Stimulated activated CD4-positive, alpha-beta T cell treated with anti-CD3 and anti-CD28 coated beads, Interleukin-12 subunit alpha, Interleukin-12 subunit beta, amount 100 ng/mL, for 4 hours (primary cell): ENCODE data around the gene SP140L.
"Not testable (repeated sequence)": the region's sequence is repeated elsewhere in the genome, so short reads cannot be mapped to it uniquely, and the experiment has no call there.

Experiments
- DNase-seq: peaks from one replicate; pipeline ENCODE4 v3.0.0-alpha.2; 2020

The SP140L gene

DNA sequence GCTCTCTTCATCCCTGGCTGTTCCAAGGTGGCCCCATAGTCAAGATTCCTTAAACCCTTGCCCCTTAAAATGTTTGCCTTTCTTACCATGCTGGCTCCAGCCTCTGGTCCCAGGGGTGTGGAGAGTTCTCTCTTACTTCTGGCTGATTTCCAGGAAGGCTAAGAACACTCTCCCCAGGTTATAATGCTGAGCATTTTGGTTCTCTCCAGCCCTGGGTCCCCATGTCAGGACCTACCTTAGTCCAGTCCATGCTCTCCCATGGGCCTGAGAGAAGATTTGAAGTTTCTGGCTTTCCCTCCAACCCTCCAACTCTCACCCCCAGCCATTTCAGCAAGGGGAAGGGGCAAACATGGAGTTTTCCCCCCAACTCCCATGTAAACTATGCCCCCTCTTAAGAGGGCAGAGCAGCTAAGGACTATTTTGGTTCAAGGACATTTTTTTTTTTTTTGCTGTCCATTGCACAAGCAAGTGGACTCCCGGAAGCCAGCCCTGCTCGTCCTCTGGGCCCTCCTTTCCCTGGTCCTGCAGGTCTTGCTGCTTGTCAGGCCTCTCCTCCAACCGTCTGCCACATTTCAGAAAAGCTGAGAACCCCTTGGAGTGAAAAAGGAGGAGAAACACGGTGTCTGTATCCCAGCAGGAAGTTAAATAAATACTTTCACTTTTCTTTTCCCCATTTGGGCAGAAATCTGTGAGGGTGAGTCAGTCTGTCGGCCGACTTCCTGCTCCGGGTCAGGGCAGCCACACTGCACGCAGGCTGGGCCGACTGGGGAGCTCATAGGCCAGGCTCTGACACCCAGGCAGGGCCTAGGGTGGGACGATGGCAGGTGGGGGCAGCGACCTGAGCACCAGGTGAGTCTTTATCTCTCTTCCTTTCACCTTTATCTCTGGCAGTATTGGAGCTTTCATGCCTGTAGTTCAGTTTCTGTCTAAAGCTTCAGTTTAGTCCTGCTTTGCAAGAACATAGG lies at the start of gene SP140L:
Gene SP140L, plus strand, starts transcription at position 741 of the 965 bp plus-strand sequence. Its CDS starts 77 bp downstream, at position 818.
- DNase-seq, result peak; percentile 68

DNA sequence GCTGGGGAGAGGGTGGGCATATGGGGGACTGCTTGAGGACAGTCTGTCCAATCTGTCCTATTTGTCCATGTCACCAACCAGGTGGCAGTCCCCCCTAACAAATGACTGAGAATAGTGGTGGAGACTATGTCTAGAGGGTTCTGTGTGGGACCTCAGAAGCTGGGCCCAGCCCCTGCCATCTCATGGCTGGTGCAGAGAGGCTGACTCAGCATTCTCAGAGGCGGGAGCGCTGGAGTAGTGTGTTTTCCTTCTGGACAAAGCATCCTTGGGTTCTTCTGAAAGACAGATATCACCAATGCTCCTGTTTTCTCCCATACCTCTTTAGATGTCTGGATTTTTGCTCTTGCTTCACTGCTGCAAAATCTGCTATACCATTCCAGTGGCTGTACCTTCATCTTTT lies 44.1 kb upstream of the SP140L start:
- no peak for DNase-seq

DNA sequence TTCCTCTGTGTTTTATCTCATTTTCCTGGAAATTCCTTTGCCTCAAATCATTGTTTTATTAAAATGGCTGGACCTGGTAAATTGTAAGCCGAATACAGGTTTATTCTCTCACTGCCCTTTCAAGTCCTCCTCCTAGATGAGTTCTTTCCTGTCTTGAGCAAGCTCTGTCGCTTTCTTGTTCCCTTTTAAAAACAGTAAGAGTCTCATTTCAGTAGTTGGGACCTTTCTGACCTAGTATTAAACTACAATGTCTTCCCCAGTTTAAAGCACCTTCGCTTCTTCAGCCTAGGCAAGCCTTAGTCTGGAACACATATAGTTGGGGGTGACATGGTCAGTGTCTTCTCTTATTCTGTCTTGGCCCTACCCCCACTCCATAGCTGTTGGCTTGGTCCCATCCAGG lies 40.9 kb upstream of the SP140L start:
- DNase-seq, result no peak

DNA sequence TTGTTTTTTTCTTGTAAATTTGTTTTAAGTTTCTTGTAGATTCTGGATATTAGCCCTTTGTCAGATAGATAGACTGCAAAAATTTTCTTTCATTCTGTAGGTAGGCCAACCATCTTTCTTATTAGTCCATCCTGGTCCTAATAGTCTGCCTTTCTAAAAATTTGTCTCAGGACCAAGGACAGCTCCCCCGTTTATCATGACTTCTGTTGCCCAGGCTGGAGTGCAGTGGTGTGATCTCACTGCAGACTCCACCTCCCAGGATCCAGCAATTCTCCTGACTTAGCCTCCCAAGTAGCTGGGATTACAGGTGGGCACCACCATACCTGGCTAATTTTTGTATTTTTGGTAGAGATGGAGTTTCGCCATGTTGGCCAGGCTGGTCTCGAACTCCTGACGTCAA lies 37.7 kb upstream of the SP140L start:
- DNase-seq, result not testable (repeated sequence)

DNA sequence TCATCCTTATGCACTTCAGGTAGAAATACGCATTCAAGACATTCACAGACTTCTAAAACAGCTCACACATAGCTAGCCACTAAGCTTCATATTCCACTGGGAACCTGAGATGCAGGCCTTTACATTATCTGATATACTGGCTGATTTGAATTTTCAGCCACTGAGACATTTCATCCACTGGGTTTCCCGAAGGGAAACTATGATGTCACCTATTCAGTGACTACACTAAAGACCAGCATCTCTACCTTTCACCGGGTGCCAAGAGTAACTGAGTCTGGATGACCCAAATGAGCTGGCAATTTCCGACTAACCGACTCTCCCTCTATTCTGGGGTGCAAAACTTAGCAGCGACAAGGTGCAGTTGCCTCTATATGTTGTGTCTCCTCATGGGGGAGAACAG lies 31.8 kb upstream of the SP140L start:
- DNase-seq, result no peak

DNA sequence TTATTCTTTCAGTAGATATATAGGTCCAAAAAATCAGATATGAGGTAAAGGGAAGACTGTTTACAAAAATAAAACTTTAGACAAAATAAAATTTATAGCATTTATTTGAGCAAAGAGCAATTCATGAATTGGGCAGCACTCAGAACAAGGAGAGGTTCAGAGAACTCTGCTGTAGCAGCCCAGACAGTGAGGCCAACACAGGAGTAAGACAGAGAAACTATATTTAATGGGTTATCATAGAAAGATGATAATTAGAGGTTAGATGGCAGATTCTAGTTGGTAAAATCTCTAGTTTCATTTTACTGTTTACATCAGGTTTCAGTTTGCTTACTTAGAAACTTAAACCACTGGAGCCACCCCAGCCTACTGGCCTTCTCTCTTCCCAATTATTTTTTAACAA lies 30.1 kb upstream of the SP140L start:
- no peak for DNase-seq

DNA sequence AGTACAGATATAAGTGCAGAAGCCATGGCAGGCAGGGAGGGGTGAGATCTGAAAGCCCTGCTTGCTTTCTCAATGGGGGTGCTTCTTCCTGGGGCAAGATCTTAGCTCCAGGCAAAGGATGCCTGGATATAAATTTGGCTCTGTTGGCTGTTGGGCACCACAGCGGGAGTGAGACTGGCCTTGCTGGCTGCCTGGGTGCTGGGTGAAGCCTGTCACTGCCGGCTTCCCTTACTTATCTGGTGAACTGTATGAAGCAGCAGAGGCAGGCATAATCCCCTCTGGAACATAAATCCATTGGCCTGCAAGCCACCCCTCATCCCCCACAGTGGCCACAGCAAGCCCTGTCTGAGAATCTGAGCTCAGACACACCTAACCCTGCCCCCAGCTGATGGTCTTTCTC lies 27.4 kb upstream of the SP140L start:
- no peak for DNase-seq

DNA sequence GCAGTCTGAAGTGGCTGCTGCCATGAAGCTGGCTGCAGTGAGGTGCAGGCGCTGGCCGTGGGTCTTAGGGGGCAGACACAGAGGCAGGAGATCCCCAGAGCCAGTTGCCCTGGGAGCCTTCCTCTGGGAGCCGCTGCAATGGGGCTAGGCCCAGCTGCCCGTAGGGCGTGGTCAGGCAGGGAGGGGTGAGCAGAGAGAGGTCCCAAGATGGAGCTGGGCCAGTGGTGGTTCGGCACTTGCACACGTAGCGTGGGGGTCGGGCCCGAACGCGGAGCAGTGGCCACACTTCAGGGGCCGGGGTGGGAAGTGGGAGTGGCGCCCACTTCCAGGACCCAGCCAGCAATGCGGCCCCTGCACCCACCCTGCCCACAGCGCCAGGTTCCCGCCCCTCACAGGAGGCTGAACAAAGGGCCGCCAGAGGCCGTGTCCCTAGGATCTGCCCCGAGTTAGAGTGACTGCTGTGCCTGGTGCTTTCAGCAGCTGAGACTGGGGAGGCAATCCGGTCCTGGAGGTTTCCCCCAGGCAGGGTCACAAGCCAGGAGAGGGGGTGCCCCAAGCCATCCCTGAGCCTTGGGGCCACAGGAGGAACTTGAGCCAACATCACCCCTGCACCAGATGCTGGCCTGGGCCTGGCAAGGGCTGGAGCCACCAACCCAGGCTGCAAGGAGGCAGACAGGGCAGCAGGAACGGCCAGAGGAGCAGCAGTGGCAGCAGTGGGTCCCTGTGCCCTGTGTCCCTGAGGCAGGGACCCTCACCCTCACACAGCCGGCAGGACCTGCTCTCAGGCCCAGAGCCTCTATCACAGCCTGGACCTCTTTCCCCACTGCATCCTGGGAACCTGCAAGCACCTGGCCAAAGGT lies 21.3 kb upstream of the SP140L start:
- DNase-seq, result no peak

DNA sequence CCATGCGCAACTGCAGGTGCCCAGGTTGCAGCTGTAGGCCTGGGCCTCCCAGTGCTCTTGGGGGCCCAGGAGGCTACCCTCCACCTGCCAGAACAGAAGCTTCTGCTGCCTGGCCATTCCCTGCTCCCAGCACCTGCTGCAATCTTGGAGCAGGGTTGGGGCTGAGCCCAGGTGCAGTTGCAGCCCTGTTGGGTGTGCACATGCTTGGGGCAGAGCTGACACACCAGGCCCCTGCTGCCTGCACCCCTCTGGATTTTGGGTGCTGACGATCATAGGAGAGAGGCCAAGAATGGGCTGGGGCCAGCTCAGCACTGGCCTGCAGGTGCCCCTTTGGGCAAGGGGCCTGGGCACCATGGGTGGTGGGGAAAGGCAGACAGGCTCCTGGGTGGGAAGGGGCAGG lies 20.5 kb upstream of the SP140L start:
- DNase-seq, result no peak

DNA sequence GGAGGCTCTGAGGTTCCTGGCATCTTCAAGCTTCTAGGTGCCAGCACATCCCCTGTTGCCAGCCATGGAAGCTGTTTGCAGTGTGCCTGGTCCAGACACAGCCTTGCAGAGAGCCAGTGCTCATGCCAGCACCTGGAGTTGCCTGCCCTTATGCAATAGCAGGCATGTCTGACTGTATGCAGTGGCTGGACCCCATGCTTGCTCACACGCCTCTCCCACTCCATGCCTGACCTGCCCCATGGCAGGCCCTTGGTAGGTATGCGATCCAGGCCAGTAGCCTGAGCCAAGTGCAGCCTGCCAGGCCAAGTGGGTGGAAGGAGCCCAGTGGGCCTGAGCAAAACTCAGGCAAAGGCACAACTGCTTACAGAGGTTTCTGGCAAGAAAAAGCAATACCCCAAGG lies 19.5 kb upstream of the SP140L start:
- no peak for DNase-seq

DNA sequence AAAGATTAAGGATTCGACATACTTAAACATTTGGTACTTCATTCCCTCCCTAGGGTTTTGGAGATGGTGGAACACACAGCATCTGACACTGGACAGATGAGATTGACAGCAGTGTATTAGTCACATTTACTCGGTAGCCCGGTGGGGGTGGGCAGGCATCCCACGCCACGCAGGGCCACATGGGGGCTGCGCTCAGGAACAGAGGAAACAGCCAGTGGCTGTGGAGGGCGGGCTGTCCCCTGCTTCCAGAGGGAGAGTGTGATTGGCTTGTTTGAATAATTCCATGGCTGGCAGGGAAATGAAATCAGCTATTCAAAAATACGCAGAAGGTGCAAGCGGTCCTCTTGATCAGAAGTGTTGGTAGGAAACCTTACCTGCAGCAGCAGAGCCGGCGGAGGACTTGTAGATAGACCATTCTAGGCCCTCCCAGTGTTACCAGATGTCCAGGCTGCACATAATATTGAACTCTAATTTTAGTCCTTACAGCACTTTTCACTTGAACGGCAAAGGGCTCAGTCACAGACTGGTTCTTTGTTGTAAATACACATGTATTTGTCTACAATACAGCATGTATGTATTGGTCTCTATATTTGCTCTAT lies 18.5 kb upstream of the SP140L start:
- no peak for DNase-seq

DNA sequence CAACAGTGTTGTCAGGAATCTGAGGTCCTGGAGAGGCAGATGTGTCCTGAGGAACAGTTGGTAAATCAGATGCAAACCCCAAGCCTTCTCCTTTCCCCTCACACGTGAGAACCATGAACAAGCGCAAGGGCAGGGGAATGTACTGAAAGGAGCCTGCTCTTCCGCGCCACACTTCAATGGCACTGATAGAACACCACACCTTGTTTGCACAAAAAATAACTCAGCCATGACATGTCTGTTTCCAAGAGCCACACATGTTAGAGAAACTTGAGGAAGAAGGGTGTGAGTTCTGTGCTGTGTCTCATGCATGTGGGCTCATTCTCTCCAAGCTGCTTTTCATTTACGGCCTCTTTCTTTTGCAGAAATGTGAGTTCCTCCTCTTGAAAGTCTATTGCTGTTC lies 16.2 kb upstream of the SP140L start:
- DNase-seq, result not testable (repeated sequence)

DNA sequence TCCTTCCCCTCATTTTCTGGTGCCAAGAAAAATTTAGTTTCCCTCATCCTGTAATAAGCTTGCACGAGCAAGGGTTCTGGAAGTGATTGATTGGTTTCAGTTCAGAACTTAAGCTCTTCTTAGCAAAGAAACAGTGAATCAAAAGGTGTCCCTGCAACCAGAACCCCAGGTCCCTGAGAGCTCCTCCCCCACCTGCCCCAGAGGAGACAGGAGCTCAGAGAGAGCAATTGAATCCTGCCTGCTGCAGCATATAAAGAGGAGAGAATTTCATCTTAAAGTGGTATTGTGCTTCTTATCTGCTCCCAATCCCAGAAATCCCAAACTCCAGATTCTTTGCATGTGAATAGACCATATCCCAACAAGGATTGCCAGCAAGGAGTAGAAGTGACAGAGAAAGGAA lies 15.4 kb upstream of the SP140L start:
- DNase-seq, result not testable (repeated sequence)

DNA sequence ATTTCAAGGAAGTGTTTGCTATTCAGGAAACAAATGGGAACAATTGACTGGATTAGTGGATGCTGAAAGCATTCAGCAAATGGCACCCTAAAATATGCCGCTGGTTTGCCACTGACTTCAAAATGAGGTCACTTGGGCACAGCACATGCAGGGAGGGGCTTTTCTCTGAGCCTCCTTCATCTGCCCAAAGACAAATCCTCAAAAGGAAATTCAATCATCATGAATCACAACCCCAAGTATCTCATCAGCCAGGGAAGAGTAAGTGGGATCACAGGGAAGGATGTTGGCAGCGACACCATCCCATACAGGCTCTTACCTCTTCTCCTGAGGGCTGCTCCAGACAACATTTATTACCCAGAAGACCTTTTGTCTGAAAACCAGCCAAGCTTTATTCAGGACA lies 14.4 kb upstream of the SP140L start:
- no peak for DNase-seq

DNA sequence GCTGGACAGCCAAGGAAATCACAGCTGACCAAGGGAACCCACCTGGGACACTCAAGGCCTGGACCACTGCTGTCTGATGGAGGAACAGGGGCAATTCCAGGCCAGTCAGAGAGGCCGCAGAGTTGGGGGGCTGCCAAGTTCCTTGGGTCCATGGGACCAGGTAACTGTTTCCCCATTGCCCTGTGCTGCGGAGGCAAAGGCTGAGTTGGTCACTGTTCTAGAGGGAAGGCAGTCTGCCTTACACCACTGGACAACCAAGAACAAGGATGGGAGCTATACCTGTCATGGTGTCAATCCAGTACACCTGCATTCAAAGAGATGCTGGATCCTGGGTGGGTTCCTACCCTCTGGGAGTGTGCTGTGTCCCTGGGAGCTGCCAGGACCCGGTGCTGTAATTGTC lies 9.6 kb upstream of the SP140L start:
- no peak for DNase-seq

DNA sequence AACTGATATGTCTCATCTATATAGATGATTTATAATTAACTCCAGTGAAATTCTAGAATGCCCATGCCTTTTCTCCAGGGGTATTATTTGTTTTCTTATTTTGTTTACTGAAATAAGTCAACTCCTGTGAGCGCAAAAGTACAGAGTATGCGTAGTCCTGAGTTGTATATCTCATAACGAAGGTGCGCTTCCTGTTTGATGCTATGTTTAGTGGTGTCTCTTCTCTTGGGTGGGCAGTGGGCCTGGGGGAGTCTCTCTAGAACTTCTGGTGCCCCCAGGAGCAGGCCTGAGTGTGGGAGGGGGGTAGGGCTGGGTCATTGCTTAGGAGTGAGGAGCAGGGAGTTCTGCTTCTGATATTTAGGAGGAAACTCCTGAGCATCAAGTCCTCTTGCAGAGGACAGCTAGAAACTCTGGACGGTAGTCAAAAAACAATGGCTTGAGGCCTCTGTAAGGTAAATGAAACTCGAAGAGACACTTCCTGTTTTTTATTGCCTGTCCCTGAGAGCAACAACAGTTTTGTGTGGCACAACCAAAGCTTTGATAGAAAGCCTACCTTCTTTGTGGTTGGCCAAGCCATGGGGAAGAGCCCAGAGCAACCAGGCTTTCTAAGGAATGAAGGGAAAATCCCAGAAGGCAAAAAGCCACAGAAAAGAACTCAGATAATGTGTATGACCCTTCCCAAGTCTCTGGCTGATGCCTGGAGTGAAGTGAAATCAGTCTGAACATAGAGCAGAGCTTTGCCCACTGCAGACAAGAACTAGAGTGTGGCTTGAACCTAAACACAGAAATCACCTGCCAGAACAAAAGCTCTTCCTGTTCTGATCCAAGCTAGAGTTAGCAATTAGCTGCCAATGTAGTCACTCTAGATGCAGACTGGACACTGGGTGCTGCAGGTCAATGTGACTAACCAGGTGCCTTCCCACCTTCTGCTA lies 8.5 kb upstream of the SP140L start:
- no peak for DNase-seq

DNA sequence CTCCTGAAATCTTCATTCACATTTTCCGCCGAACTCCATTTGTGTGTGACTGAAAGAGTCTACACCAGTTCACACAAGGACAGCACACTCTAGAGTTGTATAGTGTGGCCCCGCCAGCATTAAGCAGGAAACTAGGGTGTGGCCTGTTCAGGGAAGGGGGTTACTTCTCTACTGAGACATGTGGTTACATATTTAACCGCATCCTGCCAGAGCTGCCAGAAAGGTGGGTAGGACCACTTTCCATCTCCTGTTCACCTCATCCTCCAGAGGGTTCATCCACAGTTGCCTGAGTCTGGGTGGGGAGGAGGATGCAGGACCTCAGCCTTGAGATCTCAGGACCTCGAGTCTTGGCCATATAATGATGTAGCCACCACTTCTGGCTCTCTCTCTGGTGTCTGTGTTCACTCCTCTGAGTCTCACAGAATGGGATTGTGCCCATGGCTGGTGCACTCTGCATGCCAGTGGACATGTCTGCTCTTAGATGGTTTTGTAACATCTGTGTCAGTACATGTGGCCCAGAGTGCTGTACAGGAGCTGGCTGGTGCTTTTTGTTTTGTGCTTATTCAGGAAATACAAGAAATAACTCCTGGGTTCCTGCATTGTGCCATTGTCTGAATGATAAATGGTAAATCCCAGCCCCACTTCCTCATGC lies 7.7 kb upstream of the SP140L start:
- no peak for DNase-seq

DNA sequence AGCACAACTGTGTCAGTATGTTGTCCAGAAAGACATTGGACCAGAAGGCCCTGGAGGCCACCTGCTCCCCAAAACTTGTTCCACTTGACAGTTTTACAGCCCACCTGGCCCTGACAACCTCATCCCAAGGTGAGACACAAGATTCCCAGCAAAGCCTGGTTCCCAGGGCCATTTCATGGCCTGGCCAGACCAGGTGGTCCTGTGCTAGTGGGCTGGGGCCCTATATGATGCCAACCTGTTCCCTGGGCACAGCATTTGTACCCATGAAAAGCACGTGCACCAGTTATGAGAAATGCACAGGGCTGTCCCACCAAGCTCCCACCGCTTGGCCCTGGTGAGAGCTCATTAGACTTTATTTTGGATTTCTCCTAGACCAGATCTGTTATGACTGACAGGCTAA lies 6.0 kb upstream of the SP140L start:
- DNase-seq, result no peak

DNA sequence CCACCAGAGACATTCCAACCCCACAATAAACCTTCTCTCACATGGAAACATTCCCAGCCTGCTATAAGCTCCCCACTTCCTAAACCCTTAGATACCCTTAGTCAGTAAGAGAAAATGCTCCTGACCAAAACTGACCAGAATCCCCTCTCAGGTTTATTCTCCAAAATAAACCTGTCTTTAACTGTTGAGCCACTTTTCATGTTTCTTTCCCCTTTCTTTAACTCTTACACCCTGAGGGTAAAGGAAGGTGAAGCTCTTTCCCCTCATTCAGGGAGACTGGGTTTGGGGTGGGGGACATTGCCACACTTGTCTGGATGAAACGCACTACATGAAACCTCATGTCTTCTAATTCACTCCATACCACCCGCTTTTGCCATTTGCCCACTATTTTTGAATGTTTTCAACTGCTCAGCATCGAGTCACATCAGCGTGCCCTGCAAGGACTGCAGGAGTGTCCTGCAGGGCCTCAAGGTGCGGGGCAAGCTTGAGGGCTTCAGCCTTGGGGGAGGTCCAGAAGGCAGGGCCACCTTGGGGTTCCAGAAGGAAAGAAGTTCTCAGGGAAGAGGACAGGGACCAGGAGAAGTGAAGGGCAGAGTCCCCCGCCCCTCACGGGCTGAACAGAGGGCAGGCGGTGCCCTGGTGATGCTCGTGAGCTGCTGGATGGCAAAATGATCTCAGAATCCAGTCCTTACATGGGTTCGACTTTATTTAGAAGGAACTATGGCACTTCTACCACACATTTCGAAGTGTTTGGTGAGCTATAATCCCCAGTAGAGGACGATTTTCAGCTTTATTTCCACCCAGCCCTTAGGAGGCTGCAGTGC lies 4.2 kb upstream of the SP140L start:
- DNase-seq, result no peak

DNA sequence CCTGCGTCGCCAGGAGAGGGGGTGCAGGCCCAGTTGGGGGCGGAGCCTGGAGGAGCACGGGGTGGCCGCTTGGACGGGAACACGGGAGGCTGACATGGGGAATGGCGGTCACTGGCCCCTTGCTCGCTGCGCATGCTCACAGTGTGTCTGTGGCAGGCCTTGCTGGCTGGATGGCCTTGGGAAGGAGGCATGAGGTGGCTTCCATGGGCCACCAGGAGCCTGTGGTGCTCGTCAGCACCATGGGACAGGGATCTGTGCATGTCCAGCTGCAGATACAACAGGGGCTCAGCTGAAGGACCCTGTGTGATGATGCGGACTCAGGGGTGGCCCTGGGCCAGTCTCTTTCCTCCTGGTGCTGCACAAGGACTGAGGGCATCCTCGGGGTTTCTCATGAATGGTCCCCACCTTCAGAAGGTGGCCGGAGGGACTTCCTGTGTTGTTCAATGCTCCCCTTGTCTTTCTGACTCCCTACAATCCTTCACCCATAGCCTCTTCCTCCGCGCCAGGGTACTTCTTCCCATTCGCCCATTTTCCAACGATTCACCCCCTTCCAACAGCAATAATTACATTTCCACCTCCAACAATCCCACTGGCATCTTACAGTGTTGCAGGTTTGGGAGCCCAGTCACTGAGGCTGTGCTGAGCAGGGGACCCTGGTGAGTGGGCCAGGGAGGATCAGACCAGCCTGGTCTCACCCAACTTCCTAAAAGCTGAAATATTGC lies 3.4 kb upstream of the SP140L start:
- no peak for DNase-seq
